ENCODE measurements around the gene SOX30. TPM values are rescaled to one million over a fixed set of nuclear protein-coding genes. Genes with fewer than 3 reads are reported as not detected.

The SOX30 gene
- total RNA-seq, 1 experiment from 2014 or later: not detected

DNA sequence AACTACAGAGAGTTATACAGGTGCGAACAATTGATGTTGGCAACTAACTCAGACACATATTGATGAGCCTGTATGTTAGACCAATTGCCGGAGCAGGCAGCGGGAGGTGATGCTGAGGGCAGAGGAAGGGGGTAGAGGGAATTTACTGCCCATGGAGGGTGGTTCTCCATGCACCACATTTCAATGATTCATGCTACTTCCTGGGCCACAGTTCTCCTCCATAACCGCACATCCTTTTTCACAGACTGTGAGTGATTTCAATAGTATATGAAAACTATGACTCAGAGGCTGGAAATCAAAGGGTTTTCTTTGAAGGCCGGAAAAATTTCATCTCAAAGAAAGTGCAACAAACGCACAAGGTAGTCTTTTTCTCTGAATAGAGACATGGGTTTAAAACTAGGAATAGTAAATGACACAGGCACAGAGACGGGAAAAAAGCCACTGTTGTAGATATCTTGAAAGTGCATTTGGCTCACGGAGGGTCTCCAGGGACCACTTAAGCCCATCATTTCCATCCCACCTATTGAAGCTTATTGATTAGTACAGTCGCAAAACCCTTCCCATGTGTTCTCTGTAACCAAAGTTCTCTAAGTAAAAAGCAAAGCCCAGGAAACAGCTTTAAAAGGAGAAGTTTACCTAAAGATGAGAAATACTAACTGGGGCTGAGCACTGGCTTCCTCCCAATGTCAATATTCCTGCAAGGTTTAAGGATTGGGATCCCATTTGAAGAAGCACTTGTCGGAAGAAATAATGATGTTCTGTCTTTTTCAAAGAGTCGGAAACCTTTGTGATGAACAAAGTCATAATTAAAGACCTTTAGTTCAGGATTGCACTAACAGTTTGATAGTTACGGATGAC lies 48.7 kb downstream of the SOX30 start:
- no TSS peak for BruUV-seq (replicated peaks)
- TF ChIP-seq, protein P1, sequence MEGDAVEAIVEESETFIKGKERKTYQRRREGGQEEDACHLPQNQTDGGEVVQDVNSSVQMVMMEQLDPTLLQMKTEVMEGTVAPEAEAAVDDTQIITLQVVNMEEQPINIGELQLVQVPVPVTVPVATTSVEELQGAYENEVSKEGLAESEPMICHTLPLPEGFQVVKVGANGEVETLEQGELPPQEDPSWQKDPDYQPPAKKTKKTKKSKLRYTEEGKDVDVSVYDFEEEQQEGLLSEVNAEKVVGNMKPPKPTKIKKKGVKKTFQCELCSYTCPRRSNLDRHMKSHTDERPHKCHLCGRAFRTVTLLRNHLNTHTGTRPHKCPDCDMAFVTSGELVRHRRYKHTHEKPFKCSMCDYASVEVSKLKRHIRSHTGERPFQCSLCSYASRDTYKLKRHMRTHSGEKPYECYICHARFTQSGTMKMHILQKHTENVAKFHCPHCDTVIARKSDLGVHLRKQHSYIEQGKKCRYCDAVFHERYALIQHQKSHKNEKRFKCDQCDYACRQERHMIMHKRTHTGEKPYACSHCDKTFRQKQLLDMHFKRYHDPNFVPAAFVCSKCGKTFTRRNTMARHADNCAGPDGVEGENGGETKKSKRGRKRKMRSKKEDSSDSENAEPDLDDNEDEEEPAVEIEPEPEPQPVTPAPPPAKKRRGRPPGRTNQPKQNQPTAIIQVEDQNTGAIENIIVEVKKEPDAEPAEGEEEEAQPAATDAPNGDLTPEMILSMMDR (IDR thresholded peaks at IDR 0.05; ENCODE audit: unreplicated experiment): no peak
- no peak overlapping the region for H3K4me3 Mint-ChIP-seq (ENCODE audit: unreplicated experiment)

DNA sequence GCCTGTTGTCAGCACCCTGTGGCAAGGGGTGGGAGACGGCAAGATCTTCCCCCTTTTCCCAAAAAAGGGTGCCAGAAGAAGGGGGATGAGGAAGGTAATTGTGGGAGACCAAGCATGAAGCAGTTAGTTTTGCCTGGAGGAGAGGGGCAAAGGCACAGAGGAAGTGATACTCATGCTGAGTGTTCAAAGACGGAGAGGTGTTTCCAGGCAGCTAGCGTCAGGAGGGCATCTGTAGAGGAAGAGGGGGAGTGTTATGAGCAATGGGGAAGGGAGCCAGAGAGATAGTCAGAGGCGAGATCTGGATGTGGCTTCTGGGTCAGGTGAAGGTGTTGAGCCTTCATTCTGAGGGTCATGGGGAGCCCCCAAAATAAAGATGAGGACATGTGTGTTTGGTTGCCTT lies 49.7 kb downstream of the SOX30 start:
- no TSS peak for BruUV-seq (replicated peaks)
- H3K27me3 Mint-ChIP-seq (ENCODE audit: insufficient read depth, unreplicated experiment): no peaks in the 10 kb centered on the region
- intact Hi-C loops (cut with micrococcal nuclease): no loop called here
- DNase-seq (ENCODE audit: unreplicated experiment): peak; percentile 42
- peaks cover 29% of the 10 kb centered on the region for H3K4me1 Mint-ChIP-seq (ENCODE audit: insufficient read depth, unreplicated experiment)
- H3K4me3 Mint-ChIP-seq (ENCODE audit: unreplicated experiment): no peak overlapping the region
- ChIA-PET POLR2A (no interaction called here), CTCF (no interaction called here)
- no peaks in the 10 kb centered on the region for H3K9me3 Mint-ChIP-seq (ENCODE audit: unreplicated experiment)
- H3K27ac Mint-ChIP-seq (ENCODE audit: low read depth, unreplicated experiment): peak overlapping the region; percentile 11
- TF ChIP-seq, protein P1 (IDR thresholded peaks at IDR 0.05; ENCODE audit: unreplicated experiment): no peak
- peaks cover 6% of the 10 kb centered on the region for H3K36me3 Mint-ChIP-seq (ENCODE audit: insufficient read depth, unreplicated experiment)

More for the DNA sequence above, 48.7 kb downstream of the SOX30 start:
- intact Hi-C loops (cut with micrococcal nuclease): no loop called here
- CTCF ChIA-PET: interaction anchor here (0.6 to 0.7 kb wide), 4 partner anchors 26 to 128 kb away, joined by 3 to 4 read pairs (median 4); no protein-coding TSS in a partner anchor
- peak overlapping the region; percentile 61 for H3K27ac Mint-ChIP-seq (ENCODE audit: low read depth, unreplicated experiment)
- DNase-seq (ENCODE audit: unreplicated experiment): peak; percentile 93
- H3K4me1 Mint-ChIP-seq (ENCODE audit: insufficient read depth, unreplicated experiment): peaks cover 35% of the 10 kb centered on the region
- POLR2A ChIA-PET: no interaction called here
- H3K27me3 Mint-ChIP-seq (ENCODE audit: insufficient read depth, unreplicated experiment): no peaks in the 10 kb centered on the region
- H3K9me3 Mint-ChIP-seq (ENCODE audit: unreplicated experiment): no peaks in the 10 kb centered on the region
- H3K36me3 Mint-ChIP-seq (ENCODE audit: insufficient read depth, unreplicated experiment): peaks cover 6% of the 10 kb centered on the region

DNA sequence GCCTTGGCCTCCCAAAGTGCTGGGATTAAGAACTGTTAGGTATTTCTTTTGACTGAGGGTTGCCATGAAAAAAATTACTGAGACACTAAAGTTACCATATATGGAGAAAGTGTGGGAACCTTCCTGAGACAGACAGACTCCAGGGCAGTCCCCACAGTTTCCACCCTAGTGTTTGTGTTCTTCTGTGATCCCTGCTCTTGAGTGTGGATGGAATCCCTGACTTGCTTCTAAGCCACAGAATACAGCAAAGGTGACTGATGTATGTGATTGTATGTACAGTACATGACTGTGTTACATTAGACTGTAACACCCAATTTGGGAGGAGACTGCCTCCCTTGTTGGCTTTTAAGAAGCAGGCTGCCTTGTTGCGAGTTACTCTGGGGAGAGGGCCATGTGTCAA lies 52.0 kb downstream of the SOX30 start:
- BruUV-seq (replicated peaks): no TSS peak
- Mint-ChIP-seq H3K9me3 (ENCODE audit: unreplicated experiment) (no peaks in the 10 kb centered on the region), H3K36me3 (ENCODE audit: insufficient read depth, unreplicated experiment) (peaks cover 6% of the 10 kb centered on the region), H3K27ac (ENCODE audit: low read depth, unreplicated experiment) (no peak overlapping the region), H3K4me3 (ENCODE audit: unreplicated experiment) (no peak overlapping the region), H3K4me1 (ENCODE audit: insufficient read depth, unreplicated experiment) (peaks cover 20% of the 10 kb centered on the region), H3K27me3 (ENCODE audit: insufficient read depth, unreplicated experiment) (no peaks in the 10 kb centered on the region)
- ChIA-PET POLR2A (no interaction called here), CTCF (interaction anchor here (0.6 kb wide), 1 partner anchor 13 kb away, joined by 3 read pairs; no protein-coding TSS in a partner anchor)
- DNase-seq (ENCODE audit: unreplicated experiment): no peak
- TF ChIP-seq, protein P1 (IDR thresholded peaks at IDR 0.05; ENCODE audit: unreplicated experiment): no peak
- intact Hi-C loops (cut with micrococcal nuclease): no loop called here

DNA sequence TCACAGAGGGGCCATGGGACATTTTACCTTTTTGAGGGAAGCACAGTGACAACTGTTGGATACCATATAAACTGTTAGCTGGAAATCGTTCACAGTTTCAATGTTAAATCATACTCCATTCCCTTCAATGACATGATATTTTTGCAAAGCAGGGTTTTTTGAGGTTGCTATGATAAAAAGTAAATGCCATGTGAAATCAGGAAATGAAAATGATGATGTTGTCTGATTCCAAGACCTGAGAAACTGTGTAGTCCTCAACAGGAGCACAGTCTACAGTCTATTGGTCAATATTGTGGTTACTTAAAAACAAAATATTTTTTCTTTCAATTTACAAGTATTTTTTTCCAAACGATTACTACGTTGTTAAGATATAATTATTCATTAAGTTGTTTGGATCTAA lies 52.7 kb downstream of the SOX30 start:
- POLR2A ChIA-PET: interaction anchor here (1.2 to 1.3 kb wide), 2 partner anchors 13 to 31 kb away, joined by 3 to 4 read pairs; no protein-coding TSS in a partner anchor
- Mint-ChIP-seq H3K27me3 (ENCODE audit: insufficient read depth, unreplicated experiment) (no peaks in the 10 kb centered on the region), H3K36me3 (ENCODE audit: insufficient read depth, unreplicated experiment) (peaks cover 6% of the 10 kb centered on the region), H3K4me1 (ENCODE audit: insufficient read depth, unreplicated experiment) (peaks cover 20% of the 10 kb centered on the region), H3K9me3 (ENCODE audit: unreplicated experiment) (no peaks in the 10 kb centered on the region), H3K4me3 (ENCODE audit: unreplicated experiment) (no peak overlapping the region), H3K27ac (ENCODE audit: low read depth, unreplicated experiment) (no peak overlapping the region)
- DNase-seq (ENCODE audit: unreplicated experiment): no peak
- TF ChIP-seq, protein P1 (IDR thresholded peaks at IDR 0.05; ENCODE audit: unreplicated experiment): no peak
- intact Hi-C loops (cut with micrococcal nuclease): no loop called here
- no TSS peak for BruUV-seq (replicated peaks)
- CTCF ChIA-PET: no interaction called here

Measured in MCF 10A (cell line).